DLD1 (cell line): Measurements from ENCODE around the gene GPER1.

Experiments used
- in situ Hi-C: cut with HindIII; loops from 2 replicates; pipeline ENCODE4 v1.10.0; 2017; ENCODE audit warnings: low sequenced_read_pairs

The GPER1 gene

DNA sequence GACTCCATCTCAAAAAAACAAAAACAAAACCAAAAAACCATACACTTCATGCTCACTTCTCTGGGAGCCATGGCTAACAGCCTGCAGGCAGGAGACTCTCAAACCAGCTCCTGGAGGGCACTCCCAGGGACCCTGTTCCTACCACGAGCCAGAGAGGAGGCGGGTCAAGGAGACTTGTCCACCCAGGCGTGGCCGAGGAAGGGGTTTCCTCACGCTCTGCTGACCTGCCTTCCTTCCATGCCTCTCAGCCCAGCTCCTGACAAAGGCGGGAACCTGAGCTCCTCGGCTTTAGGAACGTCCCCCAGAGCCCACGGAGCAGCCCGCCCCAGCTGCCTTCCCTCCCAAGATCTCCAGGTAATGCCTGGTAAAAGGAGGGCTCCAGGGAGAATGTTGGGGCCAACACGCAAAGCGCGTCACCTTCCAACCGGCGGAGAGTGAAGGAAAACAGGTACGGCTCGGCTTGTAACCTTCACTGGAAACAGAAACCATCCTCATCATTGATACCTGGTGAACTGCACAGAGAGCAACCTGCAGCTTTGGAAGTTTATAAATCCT, 34.0 kb upstream of the GPER1 start:
- in situ Hi-C loops = no loop called here

DNA sequence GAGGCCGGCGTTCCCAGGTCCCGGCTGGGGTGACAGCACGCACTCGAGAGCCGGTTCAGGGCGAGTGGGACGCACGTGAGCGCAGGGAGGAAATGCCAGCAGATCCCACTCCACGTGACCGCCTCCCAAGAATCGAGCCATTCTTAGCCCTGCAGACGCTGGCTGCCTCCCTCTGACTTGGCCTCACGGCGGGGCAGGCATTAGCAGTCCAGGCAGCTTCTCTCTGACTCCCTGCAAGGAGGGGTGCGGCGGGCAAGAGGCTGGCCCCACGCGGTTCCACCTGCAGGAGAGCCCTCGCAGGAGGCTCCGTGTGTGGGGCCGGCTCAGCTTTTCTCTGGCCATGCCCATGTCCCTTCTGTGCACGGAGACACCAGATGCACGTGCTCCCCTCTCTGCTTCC, 33.5 kb upstream of the GPER1 start:
- in situ Hi-C loops = no loop called here

DNA sequence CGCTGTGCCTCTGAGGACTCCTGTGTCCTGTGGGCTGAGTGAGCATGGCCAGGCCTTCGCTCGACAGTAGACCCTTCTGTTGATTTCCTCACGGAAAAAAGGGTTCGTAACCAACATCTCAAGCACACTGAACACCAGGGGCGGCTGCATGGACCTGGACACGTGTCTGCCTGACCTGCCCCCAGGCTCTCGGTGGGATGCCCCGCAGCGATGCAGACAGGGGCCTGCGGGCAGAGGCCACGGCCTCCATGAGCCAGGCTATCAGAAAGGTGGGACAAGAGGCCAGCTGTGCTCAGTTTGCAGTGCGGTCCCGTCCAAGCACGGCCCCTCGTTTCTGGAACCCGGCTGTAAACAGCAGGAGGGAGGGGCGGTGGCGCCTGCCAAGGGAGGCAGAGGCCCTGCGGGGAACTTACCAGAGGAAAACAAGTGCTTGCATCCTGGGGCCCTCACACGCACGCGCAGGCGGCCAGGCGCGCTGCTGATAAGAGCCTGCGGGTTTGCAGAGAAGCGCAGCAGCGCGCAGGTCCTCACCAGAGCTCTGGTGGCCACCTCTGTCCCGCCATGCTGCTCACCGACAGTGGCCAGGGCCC, 33.0 kb upstream of the GPER1 start:
- in situ Hi-C loops = no loop called here

DNA sequence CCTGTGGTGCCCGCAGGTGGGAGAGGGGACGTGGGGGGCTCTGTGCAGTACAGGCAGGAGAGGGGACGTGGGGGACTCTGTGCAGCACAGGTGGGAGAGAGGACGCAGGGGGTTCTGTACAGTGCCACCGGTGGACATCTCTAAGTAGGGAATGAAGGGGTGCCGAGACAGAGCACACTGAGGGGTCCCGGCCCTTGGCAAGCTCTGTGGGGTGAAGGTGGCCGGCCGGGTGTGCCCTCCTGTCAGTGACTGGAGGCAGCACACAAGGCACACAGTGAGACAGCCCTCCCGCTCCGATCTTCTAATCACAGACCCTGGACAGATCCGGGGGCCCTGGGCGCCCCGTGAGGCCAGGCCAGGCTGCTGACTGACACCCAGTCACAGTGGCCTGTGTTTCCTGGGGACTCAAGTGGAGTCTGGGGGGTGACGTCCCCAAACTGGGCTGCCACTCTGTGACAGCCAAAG, 32.4 kb upstream of the GPER1 start:
- in situ Hi-C loops = no loop called here

DNA sequence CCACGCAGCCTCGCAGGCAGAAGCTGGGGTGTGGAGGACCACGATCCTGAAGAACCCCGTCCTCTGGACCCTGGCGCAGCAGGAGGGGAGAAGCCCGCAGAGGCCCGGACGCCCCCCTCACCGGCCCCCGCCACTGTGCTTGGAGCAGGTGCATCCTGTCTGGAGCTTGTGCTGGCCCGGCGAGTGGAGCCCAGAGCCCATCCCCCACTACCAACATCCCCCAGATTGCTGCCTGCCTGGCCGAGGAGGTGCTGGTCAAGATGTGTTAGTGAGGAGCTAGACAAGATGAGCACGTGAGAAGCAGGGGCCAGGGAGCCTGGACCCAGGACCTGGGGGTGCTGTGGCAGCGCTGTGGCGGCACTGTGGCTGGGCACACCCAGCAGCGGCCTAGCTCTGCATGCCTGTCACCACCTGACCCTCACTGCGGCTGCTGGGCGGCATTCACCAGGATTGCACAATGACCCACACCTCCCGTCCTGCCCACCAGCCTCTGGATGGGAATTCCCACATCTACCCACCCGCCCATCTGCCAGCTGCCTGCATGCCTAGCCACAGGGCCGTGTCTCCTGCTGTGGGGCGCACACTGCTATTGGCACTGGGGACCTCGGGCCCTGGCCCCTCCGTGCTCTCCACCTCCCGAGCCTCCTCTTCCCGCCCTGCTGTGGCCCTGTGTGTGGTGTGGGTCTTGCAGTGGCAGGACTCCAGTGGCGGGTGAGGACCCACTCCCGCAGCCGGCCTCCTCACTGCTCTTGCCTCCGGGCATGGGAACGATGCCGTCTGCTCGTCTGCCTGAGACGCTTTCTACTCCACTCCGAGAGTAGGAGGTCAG, 31.7 kb upstream of the GPER1 start:
- in situ Hi-C loops = no loop called here

DNA sequence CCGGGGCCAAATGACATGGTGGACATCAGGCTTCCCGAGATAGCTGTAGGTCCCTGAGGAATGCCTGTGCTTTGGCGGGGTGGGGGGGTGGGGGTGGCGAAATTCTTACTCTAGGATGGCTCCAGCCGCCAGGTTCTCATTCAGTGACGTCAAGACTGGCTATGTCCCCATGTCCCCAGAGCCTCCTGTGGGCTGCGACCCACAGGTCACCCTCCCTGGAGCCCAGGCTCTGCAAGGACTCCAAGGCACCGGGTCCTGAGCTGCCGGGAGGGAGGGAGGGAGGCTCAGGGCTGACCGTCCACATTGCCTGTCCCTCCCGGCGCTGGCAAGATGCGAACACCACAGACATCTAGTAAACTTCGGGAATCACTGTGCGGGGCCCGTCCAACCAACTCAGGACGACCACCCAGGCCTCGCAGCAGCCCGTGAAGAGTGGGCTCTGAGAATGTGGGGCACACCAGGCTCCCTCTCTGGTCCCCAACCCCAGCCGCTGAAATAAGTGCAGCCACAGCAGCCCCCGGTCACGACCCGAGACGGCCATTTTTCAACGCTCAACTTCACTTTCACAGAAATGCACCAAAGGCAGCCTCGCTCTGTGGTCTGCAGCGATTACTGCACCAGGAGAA, 31.0 kb upstream of the GPER1 start:
- in situ Hi-C loops = no loop called here

- in situ Hi-C loops = no loop called here
Observed at GRCh38 chr7:1057416-1058291, 30.3 kb upstream of the GPER1 start.

DNA sequence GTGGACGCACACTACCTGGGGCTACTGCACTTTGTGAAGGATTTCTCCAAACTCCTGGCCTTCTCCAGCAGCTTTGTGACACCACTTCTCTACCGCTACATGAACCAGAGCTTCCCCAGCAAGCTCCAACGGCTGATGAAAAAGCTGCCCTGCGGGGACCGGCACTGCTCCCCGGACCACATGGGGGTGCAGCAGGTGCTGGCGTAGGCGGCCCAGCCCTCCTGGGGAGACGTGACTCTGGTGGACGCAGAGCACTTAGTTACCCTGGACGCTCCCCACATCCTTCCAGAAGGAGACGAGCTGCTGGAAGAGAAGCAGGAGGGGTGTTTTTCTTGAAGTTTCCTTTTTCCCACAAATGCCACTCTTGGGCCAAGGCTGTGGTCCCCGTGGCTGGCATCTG, 29.6 kb upstream of the GPER1 start:
- in situ Hi-C loops = no loop called here

DNA sequence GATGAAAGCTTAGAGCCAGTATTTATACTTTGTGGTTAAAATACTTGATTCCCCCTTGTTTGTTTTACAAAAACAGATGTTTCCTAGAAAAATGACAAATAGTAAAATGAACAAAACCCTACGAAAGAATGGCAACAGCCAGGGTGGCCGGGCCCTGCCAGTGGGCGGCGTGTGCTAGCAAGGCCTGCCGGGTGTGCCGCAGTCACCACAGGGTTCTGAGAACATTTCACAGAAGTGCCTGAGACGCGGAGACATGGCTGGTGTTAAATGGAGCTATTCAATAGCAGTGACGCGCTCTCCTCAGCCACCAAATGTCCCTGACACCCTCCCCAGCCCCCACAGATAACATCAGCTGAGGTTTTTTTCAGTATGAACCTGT, 29.1 kb upstream of the GPER1 start:
- in situ Hi-C loops = no loop called here

GRCh38 chr7:1059200-1060091, 28.5 kb upstream of the GPER1 start:
- in situ Hi-C loops = no loop called here

DNA sequence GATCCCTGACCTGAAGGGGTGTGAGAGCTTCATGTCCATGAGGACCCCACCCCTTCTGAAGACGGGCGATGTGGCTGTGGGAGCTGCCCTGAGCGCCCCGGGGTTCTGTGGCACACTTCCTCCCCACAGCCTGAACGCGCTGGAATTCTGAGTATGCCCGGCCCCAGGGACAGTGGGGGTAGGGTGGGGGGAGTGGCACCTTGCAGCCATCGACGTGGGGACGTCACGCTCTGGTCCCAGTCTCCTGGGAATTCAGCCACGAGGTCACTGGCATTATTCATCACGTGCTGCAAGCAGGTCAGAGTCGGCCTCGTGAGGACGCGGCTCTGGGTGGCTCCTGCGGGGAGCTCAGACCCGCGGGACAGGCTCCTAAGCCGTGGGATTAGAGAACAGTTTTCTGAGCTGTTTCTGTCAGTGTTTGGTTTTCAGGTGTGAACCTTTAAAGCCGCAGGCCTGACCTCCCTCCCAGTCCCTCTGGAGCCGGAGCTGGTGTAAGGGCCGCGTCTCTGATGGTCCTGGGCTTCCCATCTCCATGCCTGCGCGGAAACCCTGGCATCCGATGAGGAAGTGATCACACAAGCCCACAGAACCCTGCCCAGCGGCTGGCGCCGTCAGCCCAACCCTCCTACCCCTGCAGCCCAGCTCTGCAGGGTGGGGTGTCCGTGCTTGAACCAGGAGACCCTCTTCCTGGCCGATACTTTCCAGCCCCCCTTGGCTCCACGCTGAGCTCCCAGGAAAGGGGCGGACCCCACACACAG, 27.4 kb upstream of the GPER1 start:
- in situ Hi-C loops = no loop called here

DNA sequence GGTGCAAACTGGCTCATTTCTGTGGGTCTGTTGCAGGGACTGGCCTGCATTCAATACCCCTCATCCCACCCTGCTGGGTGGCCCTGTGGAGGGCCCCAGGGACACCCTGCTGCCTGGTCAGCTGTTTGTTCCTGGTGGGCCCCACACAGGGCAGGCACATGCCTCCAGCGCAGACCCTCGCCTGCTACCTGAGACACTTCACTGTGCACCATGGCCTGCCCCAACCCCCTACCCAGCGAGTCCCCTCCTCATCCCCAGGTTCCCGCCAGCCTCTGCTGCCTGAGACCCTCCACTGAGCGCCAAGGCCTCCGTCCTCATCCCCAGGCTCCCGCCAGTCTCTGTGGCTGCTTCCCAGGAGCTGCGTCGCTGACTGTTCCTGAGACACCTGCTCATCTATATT, 26.7 kb upstream of the GPER1 start:
- in situ Hi-C loops = no loop called here

DNA sequence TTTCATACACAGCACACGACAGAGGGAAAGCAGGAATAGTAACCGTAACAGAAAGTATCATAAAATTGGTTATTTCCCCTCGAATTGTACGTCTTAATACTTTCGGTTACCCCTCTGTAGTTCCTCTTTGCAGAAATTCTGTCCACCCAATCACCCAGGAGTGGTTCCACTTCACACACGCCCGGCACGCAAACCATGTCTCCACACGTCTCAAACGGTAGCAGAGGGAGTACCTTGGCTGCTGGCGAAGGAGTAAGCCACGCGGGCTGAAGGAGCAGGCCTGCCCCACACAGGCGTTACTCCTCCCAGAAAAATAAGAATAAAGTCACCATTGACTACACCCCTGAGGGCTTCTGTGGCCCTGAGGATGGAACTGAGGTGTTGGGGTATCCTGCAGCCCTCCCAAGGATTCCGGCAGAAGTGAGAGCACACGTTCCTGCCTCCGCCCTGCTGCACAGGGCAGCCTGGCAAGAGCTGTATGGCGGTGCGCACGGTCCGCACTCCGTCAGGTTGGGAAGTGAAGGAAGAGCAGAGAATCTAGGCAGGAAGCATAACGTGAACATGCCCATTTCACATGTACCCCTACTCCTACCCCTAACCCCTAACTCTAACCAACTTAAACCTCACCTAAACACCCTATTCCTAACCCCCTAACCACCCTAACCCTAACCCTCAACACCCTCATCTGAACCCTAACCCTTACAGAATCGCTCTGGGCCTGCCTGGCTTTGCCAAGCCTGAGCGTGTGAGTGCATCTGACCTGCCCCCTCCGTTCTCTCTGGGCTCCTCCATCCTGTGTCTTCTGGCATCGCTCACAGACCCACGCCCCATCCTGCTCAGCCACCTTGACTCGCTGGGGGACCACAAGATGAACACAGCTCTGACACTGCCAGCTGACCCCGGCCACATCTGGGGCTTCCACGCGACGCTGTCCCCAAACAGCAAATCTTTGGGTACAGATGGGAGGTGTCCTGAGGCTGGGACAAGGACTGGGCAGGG, 25.3 kb upstream of the GPER1 start:
- in situ Hi-C loops = no loop called here

DNA sequence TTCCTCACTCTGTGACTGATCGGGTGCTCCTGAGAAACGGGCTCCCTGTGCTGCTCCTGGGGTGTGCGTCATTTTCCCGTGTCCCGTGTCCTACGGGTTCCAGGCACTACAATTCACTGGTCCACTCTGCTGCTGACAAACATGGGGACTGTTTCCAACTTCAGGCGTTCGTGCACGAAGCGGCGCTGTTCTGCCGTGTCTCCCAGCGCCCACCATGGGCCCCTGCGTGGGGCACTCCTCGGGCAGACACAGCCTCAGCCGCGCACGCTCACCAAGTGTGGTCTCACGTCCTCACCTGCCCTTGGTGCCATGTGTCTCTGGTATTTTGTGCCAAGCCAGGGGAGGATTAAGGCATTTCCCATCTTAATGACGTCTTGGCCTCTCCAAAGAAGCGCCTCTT, 24.6 kb upstream of the GPER1 start:
- in situ Hi-C loops = no loop called here

- in situ Hi-C loops = no loop called here
Observed at GRCh38 chr7:1064581-1064980, 23.3 kb upstream of the GPER1 start.

- in situ Hi-C loops = no loop called here
Observed at GRCh38 chr7:1065263-1065584, 22.7 kb upstream of the GPER1 start.

DNA sequence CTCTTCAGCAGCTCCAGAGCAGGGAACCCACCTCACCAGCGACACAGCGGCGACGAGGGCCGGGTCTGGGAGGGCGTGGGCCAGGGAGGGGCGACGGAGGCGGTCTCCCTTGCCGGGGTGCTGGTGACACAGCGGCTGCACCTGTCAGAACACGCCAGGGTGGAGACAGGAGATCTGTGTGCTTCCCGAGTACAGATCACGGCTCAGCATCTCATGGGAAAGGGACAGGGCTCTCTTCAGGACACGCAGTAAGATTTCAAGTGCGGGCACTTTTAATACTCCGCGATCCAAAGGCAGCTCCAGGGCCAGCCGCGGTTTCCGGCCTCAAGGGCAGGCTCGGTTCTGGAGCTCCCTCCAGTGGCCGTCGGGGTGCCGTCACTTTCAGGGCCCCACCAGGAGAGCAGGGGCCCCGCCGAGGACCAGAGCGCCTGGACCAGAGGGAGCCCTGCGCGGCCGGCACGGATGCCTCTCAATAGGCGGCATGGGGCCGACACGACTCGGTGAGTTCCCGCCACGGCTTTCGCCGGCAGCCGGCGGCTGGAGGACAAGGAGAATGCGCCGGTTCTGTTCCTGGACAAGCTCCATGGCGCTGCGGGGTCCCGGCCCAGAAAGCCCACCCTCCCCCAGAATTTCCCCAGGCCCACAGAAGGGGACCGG, 22.2 kb upstream of the GPER1 start:
- in situ Hi-C loops = no loop called here

DNA sequence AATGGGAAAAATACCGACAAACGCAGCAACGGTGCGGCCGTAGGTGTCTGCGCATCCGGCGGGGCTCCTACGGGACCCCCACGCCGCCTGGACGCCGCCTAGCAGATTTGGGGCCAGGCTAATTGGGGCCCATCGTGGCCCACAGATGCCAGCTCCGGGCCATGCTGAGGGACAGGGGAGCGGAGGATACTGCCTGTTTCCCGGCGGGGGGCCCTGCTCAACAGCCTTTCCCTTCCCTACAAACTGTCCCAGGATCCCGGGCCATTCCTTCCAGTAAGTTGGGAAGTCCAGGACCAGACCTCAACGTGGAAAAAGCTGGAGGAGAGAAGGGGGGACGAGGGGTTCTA, 21.7 kb upstream of the GPER1 start:
- in situ Hi-C loops = no loop called here
